ENCODE measurements around the gene CRAMP1.

CRAMP1 gene

DNA sequence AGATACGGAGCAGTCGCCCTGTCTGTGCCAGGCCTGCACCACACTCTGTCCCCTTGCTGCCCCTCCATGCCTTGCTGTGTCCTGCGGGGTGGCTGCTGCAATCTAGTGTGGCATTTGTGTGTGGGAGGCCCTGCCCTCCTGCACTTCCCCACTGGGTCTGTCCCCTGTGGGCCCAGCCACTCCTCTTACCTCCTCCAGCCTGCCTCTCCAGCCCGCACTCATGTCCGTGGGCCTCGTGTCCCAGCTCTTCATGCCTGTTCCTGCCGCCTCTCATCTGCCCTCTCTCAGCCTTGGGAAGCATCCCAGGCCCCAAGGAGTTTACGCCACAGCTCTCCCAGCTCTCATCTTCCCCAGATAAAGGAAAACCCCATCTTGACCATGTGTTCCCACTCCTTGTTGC is 26.6 kb downstream of the CRAMP1 start:
- no peak for DNase-seq

DNA sequence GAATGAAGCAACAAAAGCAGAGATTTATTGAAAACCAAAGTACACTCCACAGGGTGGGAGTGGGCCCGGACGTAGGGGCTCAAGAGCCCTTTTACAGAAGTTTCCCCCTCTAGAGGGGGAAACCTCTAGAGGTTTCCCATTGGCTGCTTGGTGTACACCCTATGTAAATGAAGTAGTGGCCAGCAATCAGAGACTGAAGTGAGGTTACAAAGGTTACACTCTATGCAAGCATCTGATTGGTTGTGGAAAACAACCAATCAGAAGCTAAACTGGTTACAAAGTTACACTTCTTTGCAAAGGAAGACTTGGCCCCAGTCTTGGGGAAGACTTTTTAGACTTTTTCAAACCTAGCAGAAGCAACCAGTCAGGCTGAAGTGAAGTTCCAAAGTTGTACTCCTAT is 27.1 kb downstream of the CRAMP1 start:
- no peak for DNase-seq

- DNase-seq = no peak
These were observed 27.7 kb downstream of the CRAMP1 start for GRCh38 chr16:1639860-1640259.

DNA sequence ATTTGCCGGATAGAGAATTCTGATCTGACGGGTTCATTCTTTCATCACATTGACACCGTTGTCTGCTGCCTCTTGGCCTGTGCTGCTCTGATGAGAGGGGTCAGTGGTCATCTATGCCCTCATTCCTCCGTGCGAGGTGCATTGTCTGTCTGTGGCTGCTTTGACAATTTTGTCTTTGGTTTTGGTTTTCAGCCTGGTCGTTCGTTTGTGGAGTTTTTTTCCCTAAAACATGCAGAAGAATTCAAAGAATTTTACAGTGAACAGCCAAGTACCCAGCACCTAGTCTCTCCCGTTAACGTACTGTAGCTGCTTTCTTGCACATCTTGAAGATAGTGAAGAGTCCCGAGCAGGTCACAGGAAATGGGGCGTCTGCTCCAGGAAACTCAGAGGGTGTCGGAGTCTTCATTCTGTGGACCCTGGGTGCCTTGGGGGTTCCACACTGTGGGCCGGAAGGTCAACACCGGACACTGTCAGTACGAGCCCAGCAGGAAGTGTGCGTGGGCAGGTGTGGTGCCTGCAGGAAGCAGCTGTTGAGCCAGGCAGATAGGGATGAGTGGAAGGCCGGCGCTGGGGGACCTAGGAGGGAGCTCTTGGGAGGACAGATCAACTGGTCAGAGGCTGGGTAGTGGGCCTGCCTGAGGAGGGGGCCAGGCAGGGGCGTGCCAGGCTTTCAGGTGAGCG is 28.2 kb downstream of the CRAMP1 start:
- DNase-seq = no peak

DNA sequence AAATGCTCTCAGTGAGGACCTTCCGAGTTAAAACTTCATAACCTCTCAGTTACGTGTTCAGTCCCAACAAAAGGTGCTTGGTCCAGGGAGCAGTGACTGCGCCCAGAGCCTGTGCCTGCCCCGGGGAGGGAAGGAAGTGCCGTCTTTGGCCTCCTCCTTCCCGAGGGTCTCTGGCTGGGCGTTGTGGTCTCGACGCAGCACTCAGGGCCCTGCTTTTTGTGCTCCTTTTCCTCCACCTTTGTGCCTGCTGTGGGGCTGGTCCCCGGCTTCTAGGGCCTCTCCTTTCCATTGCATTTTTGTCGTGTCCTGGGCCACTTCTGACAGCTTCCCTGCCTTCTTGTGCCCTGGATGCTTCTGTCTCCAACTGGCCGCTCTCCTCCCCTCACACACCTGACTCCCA is 29.1 kb downstream of the CRAMP1 start:
- DNase-seq = no peak

GRCh38 chr16:1642148-1642547 is 30.0 kb downstream of the CRAMP1 start:
- no peak for DNase-seq

- no peak for DNase-seq
These were observed 30.6 kb downstream of the CRAMP1 start for GRCh38 chr16:1642753-1643152.

- DNase-seq = no peak
These were observed 31.4 kb downstream of the CRAMP1 start for GRCh38 chr16:1643521-1643920.

GRCh38 chr16:1645914-1646525 is 33.9 kb downstream of the CRAMP1 start:
- no peak for DNase-seq

GRCh38 chr16:1647856-1648255 is 35.7 kb downstream of the CRAMP1 start:
- no peak for DNase-seq

GRCh38 chr16:1650131-1650530 is 38.0 kb downstream of the CRAMP1 start:
- DNase-seq = no peak

DNA sequence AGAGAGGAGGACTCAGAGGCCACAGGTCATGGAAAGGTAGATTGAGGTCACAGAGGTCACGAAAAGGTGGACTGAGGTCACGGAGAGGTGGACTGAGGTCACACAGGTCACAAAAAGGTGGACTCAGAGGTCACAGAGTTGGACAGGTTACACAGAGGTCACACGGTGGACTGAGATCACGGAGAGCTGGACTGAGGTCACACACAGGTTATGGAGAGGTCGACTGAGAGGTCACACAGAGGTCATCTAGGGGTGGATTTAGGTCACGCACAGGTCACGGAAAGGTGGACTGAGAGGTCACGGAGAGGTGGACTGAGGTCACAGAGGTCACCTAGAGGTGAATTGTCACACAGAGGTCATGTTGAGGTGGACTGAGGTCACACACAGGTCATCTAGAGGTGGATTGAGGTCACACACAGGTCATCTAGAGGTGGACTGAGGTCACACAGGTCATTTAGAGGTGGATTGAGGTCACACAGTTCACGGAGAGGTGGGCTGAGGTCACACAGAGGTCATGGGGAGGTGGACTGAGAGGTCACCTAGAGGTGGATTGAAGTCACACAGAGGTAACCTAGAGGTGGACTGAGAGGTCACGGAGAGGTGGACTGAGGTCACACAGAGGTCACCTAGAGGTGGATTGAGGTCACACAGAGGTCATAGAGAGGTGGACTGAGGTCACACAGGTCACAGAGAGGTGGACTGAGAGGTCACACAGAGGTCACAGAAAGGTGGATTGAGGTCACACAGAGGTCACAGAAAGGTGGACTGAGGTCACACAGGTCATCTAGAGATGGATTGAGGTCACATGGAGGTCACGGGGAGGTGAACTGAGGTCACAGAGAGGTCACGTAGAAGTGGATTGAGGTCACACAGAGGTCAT is 39.2 kb downstream of the CRAMP1 start:
- DNase-seq = no peak

GRCh38 chr16:1651974-1652312 is 39.8 kb downstream of the CRAMP1 start:
- no peak for DNase-seq

- no peak for DNase-seq
These were observed 40.9 kb downstream of the CRAMP1 start for GRCh38 chr16:1653023-1653422.

DNA sequence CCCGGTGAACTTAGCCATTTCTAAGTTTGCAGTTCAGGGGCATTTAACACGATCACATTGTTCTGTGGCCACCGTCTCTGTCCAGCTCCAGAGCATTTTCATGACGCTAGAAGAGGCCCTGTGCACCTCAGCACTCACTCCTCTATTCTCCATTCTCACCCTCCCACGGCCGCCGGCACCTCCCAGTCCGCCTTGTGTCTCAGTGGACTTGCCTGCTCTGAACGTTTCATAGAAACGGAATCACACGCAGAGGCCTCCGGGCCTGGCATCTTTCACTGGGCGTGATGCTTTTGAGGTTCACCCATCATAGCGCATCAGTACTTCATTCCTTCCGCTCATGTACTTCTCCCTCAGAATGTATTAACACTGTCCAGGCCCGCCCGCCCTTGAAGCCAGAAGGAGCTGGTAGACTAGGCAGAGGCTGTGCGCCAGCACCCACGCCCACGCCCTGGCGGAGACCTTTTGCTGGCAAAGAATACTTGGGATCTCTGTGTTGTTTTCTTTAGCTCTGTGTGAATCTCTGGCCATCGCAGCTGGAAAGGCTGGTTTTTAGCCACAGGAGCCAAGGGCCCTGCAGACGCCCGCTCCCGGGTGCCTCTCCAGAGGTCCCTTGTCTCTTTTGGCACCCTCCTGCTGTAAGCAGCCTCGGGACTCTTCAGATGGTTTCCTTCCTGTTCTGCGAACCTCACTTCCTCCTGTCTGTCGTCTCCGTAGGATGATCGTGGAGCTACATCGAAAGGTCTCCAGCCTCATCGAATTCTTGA is 42.5 kb downstream of the CRAMP1 start:
- DNase-seq = no peak

DNA sequence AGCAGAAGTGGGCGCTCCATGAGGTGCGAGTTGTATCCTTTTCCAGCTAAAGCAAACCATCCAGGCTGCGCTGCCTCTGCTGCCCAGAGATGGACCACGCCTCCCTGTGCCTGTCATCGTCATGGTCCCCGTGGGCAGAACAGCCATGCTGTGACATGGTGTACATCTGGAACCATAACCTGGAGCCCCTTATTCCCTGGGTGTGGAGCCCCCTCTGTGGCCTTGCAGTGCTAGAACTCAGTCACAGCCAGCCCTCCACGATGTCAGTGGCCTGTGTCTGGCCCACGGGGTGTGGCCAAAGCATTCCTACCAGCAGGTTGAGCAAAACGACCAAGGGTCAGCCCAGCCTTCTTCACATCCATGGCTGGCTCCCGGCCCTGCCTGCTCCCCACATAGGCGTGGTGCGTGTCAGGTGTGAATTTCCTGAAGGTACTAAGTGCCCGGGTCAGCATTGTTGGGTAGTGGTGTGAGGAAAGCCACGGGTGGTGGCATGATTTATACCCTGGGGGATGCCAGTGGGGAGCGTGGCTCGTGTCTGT is 43.2 kb downstream of the CRAMP1 start:
- no peak for DNase-seq

GRCh38 chr16:1655909-1656807 is 44.0 kb downstream of the CRAMP1 start:
- no peak for DNase-seq

GRCh38 chr16:1656808-1657617 is 44.9 kb downstream of the CRAMP1 start:
- no peak for DNase-seq

DNA sequence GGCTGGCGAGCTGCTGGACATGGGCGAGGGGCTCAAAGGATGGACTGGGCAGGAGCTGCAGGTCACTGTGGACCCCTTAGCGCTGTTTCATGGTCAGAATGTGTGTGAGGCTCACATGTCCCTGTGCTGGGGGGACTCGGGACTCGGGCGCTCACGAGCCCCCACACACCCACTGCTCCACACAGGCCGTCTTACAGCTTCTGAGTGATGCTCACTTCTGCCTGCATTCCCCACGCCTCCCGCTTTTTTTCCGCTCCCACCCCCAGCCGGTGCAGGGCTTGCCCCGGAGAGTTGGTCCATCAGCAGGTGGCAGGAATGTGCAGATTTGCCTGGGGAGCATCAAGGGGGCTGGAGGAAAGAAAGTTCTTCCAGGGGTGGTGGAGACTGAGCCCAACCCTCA is 45.7 kb downstream of the CRAMP1 start:
- no peak for DNase-seq

DNA sequence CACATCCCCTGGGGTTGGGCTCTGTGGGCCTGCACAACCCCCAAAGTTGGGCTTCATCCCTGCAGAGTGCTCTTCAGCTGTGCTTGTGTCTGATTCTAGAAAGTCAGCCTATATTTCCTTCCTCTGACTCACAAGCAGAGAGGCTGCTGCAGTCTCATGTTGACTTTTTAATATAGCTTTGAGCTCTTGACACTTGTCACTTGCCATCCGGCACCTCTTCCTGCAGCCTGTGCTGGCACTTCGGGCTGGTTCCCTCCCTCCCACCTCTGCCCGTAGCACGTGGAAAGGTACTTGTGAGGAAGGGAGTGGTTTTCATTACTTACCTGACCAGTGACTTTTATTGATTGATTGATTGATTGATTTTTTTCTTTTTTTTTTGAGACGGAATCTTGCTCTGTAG is 46.9 kb downstream of the CRAMP1 start:
- no peak for DNase-seq

- DNase-seq = no peak
These were observed 49.7 kb downstream of the CRAMP1 start for GRCh38 chr16:1661826-1662225.
